Measurements from ENCODE around the gene NRP2. TPM values are rescaled to one million over a fixed set of nuclear protein-coding genes. Genes with fewer than 3 reads are reported as not detected.

The NRP2 gene
- total and polyA plus RNA-seq, 2 of the 13 experiments (the other 11 are each of a cell fraction or from before 2014, with no cell fraction given), result 0.65 to 1.4 TPM

DNA sequence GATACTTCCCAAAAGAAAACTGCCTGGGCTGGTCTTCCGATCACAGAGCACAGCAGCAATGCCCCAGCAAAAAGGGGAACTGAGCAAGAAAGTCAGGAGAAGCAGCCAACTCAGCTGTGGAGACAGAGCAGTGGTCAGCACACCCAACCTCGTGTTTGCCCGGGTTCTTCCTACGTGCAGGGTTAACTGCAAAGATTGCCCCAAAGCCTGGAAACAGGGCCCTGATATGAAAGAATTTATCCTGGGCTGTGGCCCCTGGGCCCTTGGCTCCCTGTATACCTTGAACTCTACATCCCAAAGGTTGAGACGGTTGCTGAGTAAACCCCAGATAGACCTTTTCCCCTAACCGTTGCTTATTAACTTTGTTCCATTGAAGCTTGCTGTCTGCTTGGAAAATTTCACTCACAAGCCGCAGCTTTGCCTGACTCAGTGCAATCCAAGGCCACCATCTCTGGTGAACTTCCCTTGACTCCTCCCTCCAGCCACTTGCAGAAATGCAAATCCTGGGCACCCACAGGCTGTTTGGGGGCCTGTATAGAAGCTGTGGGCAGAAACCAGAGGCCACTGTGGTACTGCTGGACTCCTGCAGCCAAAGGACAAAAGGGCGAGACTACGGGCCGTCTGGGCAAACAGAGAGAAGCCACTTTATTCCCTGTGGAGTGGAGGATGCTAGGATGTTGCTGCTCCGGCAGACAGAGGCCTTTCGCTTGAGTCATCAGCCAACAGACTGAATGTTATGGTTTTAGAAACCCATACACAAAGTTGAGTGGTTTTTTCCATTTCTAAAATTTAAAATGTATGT, 18.2 kb downstream of the NRP2 start (continued):
- TF ChIP-seq ZNF788 (CRISPR knock-in tag; IDR thresholded peaks at IDR 0.05; ENCODE audit: borderline replicate concordance), result no peak; the same call in 1 of the 2 replicates
- TF ChIP-seq, protein P1, sequence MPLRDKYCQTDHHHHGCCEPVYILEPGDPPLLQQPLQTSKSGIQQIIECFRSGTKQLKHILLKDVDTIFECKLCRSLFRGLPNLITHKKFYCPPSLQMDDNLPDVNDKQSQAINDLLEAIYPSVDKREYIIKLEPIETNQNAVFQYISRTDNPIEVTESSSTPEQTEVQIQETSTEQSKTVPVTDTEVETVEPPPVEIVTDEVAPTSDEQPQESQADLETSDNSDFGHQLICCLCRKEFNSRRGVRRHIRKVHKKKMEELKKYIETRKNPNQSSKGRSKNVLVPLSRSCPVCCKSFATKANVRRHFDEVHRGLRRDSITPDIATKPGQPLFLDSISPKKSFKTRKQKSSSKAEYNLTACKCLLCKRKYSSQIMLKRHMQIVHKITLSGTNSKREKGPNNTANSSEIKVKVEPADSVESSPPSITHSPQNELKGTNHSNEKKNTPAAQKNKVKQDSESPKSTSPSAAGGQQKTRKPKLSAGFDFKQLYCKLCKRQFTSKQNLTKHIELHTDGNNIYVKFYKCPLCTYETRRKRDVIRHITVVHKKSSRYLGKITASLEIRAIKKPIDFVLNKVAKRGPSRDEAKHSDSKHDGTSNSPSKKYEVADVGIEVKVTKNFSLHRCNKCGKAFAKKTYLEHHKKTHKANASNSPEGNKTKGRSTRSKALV (CRISPR knock-in tag; IDR thresholded peaks at IDR 0.05), result 0 out of 2 replicates have a peak, but pooled peaks have one; percentile 46
- TF ChIP-seq NFYB (CRISPR knock-in tag; IDR thresholded peaks at IDR 0.05), result no peak
- TF ChIP-seq MED8 (CRISPR knock-in tag; IDR thresholded peaks at IDR 0.05; ENCODE audit: insufficient replicate concordance), result no peak
- TF ChIP-seq BCLAF1 (IDR thresholded peaks at IDR 0.05), result no peak
- TF ChIP-seq ZNF12 (CRISPR knock-in tag; IDR thresholded peaks at IDR 0.05), result 0 out of 2 replicates have a peak, but pooled peaks have one; percentile 16
- TF ChIP-seq POLR2G (IDR thresholded peaks at IDR 0.05; ENCODE audit: low read depth, low read length), result no peak
- no peak for TF ChIP-seq KLF12 (CRISPR knock-in tag; IDR thresholded peaks at IDR 0.05; ENCODE audit: borderline replicate concordance)
- no peak for TF ChIP-seq SIN3A (IDR thresholded peaks at IDR 0.05; ENCODE audit: borderline replicate concordance, low read depth, low read length)
- TF ChIP-seq, protein P2, sequence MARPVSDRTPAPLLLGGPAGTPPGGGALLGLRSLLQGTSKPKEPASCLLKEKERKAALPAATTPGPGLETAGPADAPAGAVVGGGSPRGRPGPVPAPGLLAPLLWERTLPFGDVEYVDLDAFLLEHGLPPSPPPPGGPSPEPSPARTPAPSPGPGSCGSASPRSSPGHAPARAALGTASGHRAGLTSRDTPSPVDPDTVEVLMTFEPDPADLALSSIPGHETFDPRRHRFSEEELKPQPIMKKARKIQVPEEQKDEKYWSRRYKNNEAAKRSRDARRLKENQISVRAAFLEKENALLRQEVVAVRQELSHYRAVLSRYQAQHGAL (CRISPR knock-in tag; IDR thresholded peaks at IDR 0.05; ENCODE audit: not compliant biosample characterization), result no peak
- no peak; the same call in 1 of the 2 replicates for TF ChIP-seq BRCA1 (CRISPR knock-in tag; IDR thresholded peaks at IDR 0.05)
- TF ChIP-seq ZNF264 (CRISPR knock-in tag; IDR thresholded peaks at IDR 0.05), result no peak
- TF ChIP-seq ZBTB43 (CRISPR knock-in tag; conservative IDR thresholded peaks at IDR 0.05), result no peak
- no peak for TF ChIP-seq CHD2 (IDR thresholded peaks at IDR 0.05; ENCODE audit: low read depth, low read length)
- TF ChIP-seq REL (CRISPR knock-in tag; conservative IDR thresholded peaks at IDR 0.05), result no peak
- no peak for TF ChIP-seq FUBP1 (CRISPR knock-in tag; IDR thresholded peaks at IDR 0.05; ENCODE audit: borderline replicate concordance)
- TF ChIP-seq ZNF367 (CRISPR knock-in tag; IDR thresholded peaks at IDR 0.05; ENCODE audit: borderline replicate concordance), result no peak
- TF ChIP-seq HHEX (CRISPR knock-in tag; IDR thresholded peaks at IDR 0.05), result no peak
